Effector memory CD4-positive, alpha-beta T cell (primary cell): ENCODE data around the gene MYMX.

Source experiments
- DNase-seq, 3 donors: peaks; one replicate each; pipeline ENCODE4 v3.0.0-alpha.2; 2020
- H3K27ac ChIP-seq: 2 replicates; pipeline ENCODE4 v1.7.0; 2013; ENCODE audit warnings: mild to moderate bottlenecking, low read length, moderate library complexity; ENCODE audit not compliant: insufficient read depth, poor library complexity, severe bottlenecking
- H3K27me3 ChIP-seq: replicated peaks from 2 replicates; pipeline ENCODE4 v1.7.0; 2013; ENCODE audit warnings: mild to moderate bottlenecking, low read length; ENCODE audit not compliant: insufficient read depth, control insufficient read depth, poor library complexity, severe bottlenecking
- H3K36me3 ChIP-seq: 2 replicates; pipeline ENCODE4 v1.7.0; 2013; ENCODE audit warnings: mild to moderate bottlenecking, low read length, moderate library complexity; ENCODE audit not compliant: control insufficient read depth, insufficient read depth
- H3K4me1 ChIP-seq: 2 replicates; pipeline ENCODE4 v1.7.0; 2013; ENCODE audit warnings: low read length, mild to moderate bottlenecking; ENCODE audit not compliant: control insufficient read depth, insufficient read depth, poor library complexity, severe bottlenecking
- H3K4me3 ChIP-seq: 2 replicates; pipeline ENCODE4 v1.7.0; 2013; ENCODE audit warnings: low read length, low read depth, mild to moderate bottlenecking; ENCODE audit not compliant: insufficient read depth, poor library complexity, severe bottlenecking
- H3K9me3 ChIP-seq: 2 replicates; pipeline ENCODE4 v1.7.0; 2013; ENCODE audit warnings: mild to moderate bottlenecking, low read length, moderate library complexity; ENCODE audit not compliant: control insufficient read depth

MYMX gene

DNA sequence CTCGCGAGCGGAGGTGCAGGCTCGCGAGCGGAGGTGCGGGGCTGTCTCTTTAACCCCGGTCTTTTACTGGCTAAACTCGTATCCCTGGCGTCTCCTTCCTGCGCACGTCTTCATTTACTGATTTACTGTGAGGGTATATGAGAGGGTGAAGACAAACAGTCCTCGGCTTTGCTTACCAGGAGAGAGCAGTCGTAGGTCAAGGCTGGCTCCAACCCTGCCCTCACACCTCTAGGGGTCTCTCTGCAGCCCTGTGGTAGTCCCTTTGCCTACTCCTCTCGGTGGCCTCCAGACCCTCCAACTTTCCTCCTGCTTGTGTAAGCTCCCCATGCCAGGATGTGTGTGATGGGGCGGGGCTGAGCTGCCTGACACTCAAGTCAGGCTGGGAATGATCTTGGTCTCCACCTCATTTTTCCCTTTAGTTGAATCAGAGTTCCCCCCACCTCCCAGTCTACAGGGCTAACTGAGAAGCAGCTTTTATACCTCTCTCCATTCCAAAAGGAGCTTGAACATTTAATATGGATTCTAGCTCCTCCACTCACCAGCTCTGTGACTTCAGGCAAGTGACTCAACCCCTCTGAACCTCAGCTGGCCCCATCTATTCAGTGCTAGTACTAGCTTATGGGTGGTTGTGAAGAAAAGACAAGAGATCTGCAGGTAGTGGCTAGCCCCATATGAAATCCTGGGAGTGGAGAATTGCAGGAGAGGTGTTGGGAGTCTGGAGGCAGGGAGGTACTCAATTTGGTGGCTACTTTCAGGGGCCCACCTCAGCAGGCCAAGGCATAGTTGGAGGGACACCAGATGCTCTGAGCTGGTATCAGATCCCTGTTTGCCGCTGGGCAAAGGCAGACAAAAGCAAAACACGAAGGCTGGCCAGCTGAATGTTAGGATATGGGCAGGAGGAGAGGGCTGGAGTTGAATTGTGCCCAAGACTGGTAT, 7.6 kb downstream of the MYMX start:
- H3K27ac ChIP-seq = no peak overlapping the region
- peaks cover 4% of the 10 kb centered on the region for H3K27me3 ChIP-seq
- H3K9me3 ChIP-seq = no peaks in the 10 kb centered on the region
- peaks cover 14% of the 10 kb centered on the region for H3K4me1 ChIP-seq
- peak overlapping the region; percentile 66 for H3K4me3 ChIP-seq
- DNase-seq = no peak
- H3K36me3 ChIP-seq = no peaks in the 10 kb centered on the region

DNA sequence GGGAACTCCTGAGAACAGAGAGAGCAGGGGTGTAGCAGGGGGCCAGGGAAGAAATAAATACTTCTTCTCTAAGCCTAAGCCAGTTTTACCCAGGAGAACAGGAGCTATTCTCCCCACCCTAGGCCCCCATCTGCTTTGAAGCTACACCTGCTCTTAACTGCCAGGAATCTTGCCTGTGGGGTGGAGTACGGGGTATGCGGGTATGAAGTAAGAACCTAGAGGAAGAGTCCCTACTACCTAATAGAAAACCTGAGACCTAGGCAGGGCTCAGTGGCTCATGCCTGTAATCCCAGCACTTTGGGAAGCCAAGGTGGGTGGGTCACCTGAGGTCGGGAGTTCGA, 8.2 kb downstream of the MYMX start:
- H3K27me3 ChIP-seq = peaks cover 2% of the 10 kb centered on the region
- no peaks in the 10 kb centered on the region for H3K9me3 ChIP-seq
- peaks cover 11% of the 10 kb centered on the region for H3K4me1 ChIP-seq
- no peak overlapping the region for H3K27ac ChIP-seq
- H3K4me3 ChIP-seq = no peak overlapping the region
- no peak for DNase-seq
- H3K36me3 ChIP-seq = no peaks in the 10 kb centered on the region

DNA sequence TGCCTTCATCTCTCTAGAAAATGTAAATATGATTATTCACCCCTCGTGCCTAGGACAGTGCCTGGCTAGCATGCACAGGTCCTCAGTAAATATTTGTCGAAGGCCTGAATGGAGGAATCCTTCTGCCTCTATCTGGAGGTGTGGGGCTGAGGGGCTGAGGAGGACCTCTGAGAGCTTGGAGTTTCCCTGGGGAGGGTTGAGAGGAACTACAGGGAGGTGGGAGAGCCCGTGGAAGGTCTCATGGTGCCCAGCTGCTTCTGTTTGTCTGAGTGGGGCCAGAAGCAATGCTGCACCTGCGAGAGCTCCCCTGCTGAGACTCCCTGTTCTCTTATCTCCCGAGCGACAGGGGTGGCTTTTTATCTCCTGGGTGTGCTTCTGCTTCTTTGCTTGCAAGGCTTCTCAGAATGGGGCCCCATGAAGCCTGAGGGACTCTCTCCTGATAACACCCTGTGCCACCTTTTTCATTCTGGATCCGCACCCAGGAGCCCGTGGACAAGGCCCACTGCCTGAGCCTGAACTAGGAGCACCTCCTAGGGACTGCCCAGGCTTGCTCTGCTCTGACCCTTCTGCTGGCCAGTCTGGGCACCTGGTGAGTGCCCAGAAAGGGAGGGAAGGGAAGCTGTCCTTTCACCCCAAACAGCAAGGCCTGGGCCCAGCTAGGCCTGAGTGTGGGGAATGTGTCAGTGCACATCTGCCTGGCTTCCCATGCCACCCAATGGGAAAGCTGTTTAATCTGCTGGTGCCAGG, 9.0 kb downstream of the MYMX start:
- no peaks in the 10 kb centered on the region for H3K36me3 ChIP-seq
- H3K27ac ChIP-seq = no peak overlapping the region
- peaks cover 11% of the 10 kb centered on the region for H3K4me1 ChIP-seq
- H3K9me3 ChIP-seq = no peaks in the 10 kb centered on the region
- H3K4me3 ChIP-seq = no peak overlapping the region
- no peaks in the 10 kb centered on the region for H3K27me3 ChIP-seq
- DNase-seq = no peak

DNA sequence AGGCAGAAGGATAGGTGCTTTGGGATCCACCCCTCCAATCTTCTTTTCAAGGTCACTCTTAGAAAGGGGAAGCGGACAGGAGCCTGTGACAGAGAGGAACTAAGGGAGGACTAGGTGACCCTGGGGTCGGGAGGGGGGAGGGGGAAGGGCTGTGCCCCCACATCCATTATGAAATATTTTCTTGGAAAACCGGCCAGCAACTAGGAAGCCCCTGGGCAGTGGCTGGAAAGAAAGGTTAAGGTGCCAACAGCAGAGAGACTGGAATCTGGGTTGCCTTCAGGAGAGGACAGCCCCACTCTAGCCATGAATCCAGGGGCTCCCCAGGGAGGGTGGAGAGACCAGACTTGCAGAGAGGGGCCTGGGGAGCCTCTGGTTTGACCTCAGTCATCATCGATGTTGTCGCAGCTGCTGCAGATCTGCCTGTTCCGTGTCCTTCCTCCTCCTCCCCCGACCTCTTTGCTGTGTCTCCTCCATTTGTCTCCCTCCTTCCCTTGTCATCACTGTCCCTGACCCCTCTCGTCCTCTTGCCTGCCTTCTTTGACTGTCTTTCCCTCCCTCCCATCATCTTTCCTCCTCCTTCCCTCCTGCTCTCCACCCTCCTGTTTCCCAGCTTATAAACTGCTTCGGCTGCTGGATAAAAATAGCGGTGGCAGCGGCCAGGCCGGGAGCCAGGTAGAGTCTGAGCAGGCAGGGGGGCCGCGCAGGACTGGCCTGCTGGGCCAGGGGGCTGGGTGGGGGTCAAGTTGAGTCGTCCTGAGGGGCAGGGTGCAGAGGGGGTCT, 9.8 kb downstream of the MYMX start:
- no peak overlapping the region for H3K27ac ChIP-seq
- H3K4me1 ChIP-seq = peaks cover 11% of the 10 kb centered on the region
- no peak overlapping the region for H3K4me3 ChIP-seq
- H3K27me3 ChIP-seq = no peaks in the 10 kb centered on the region
- no peaks in the 10 kb centered on the region for H3K36me3 ChIP-seq
- no peak for DNase-seq
- H3K9me3 ChIP-seq = no peaks in the 10 kb centered on the region

DNA sequence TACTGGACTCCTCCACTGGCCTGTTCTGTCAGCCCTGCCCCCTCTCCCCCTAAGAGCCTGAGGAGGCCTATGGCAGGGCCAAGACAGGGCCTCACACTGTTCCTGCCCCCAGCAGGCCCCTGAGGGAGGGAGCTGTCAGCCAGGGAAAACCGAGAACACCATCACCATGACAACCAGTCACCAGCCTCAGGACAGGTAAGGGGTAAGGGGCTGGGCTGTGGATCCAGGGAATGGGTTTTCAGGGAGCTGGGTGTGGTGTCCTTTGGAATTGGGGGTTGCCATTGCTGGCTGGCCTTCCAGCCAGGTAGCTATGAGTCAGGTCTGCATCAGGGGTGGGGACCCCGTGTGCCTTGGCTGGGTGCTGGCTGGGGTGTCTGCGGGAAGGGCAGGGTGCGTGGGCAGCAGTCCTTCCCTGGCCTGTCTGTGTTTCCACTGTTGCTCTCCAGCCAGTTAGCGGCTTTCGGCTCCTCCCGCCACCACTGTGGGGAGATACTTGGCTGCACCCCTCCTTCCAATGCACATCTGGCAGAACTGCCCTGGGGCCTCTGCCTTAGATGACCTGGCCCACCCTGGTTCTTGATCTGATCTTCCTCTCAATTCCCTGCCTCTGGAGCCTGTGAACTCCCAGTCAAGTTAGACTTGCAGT, 10.5 kb downstream of the MYMX start:
- DNase-seq = no peak
- Histone ChIP-seq H3K27ac (no peak overlapping the region), H3K4me3 (no peak overlapping the region), H3K9me3 (no peaks in the 10 kb centered on the region), H3K4me1 (peaks cover 11% of the 10 kb centered on the region), H3K27me3 (no peaks in the 10 kb centered on the region), H3K36me3 (no peaks in the 10 kb centered on the region)

DNA sequence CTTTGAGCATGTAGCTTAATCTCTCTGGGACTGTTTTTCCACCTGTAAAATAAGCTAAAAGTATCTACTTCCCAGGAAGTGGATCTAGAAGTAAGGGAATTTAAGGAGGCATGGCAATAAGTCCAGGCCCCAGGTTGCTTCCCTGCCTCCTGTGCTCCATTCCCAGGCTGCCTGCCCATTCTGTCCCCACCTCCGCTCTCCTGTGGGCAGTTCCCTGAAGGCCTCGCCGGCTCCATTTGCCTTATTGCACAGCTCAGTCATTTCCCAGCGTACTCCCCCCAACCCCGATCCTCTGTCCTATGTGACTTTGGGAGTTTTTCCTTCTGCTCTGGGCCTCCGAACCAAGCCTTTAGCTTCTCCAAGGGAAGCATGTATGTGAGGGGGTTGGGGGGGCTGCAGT, 11.3 kb downstream of the MYMX start:
- Histone ChIP-seq H3K4me1 (peaks cover 7% of the 10 kb centered on the region), H3K27ac (no peak overlapping the region), H3K9me3 (no peaks in the 10 kb centered on the region), H3K36me3 (no peaks in the 10 kb centered on the region), H3K4me3 (no peak overlapping the region), H3K27me3 (no peaks in the 10 kb centered on the region)
- DNase-seq = no peak

DNA sequence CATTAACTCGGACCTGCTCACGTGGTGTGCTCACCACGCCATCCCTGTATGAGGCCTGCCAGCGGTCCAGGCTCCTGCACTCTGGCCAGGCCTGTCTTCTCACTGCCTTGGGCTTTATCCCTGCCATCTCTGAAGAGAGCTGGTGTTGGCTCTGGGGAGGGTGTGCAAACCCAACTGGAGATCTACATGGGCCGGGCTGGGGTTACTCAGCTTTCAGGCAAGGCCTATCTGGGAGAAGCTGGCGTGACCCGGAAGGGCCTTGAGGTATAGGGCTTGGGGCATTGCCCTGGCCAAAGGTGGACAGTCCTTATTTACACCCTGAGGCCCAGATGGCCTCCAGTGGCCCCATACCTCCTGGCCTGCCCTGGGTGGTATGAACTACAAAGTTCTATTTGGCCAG, 11.7 kb downstream of the MYMX start:
- peaks cover 5% of the 10 kb centered on the region for H3K4me1 ChIP-seq
- H3K9me3 ChIP-seq = no peaks in the 10 kb centered on the region
- DNase-seq = no peak
- no peaks in the 10 kb centered on the region for H3K27me3 ChIP-seq
- no peak overlapping the region for H3K4me3 ChIP-seq
- H3K36me3 ChIP-seq = no peaks in the 10 kb centered on the region
- no peak overlapping the region for H3K27ac ChIP-seq

DNA sequence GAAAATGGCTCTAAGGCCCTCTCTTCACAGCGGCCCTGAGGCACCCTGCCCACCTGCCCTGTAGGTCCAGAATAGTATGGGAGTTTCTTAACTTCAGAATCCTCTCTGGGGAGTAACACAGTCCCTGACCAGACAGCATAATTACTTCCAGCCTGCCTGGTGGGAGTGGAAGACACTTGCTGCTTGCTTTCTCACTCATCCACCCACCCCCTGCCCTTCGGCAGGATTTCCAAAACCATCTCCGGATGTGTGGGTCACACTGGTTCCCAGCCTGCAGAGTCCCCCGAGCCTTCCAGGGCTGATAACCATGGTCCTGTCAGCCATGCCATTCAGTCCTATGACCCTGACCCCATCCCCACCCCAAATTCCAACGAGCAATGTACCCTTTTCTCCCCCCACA, 12.1 kb downstream of the MYMX start:
- H3K27ac ChIP-seq = no peak overlapping the region
- peaks cover 5% of the 10 kb centered on the region for H3K4me1 ChIP-seq
- H3K36me3 ChIP-seq = no peaks in the 10 kb centered on the region
- H3K9me3 ChIP-seq = no peaks in the 10 kb centered on the region
- no peak for DNase-seq
- no peak overlapping the region for H3K4me3 ChIP-seq
- no peaks in the 10 kb centered on the region for H3K27me3 ChIP-seq

DNA sequence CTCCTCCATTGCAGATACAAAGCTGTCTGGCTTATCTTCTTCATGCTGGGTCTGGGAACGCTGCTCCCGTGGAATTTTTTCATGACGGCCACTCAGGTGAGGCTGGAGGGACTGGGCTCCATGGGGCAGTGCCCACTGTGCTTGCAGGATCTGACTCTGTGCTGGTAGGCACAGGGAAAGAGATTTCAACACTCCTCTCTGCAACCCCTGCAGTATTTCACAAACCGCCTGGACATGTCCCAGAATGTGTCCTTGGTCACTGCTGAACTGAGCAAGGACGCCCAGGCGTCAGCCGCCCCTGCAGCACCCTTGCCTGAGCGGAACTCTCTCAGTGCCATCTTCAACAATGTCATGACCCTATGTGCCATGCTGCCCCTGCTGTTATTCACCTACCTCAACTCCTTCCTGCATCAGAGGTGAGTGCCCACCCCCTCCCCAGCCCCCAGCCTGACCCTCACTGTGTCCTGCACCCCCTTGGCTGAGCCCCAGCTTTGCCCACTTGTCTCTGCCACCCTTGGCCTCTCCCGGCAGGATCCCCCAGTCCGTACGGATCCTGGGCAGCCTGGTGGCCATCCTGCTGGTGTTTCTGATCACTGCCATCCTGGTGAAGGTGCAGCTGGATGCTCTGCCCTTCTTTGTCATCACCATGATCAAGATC, 12.8 kb downstream of the MYMX start:
- DNase-seq = no peak
- Histone ChIP-seq H3K4me1 (peaks cover under 1% of the 10 kb centered on the region), H3K4me3 (no peak overlapping the region), H3K36me3 (no peaks in the 10 kb centered on the region), H3K27me3 (no peaks in the 10 kb centered on the region), H3K9me3 (no peaks in the 10 kb centered on the region), H3K27ac (no peak overlapping the region)
